Iris pigment epithelial cell (primary cell): Measurements from ENCODE around the gene EFCAB5.
A peak's percentile ranks its signal among the peaks of the same experiment; 100 is the strongest.
"Not testable (repeated sequence)": the region's sequence is repeated elsewhere in the genome, so short reads cannot be mapped to it uniquely, and the experiment has no call there.

ENCODE experiments used
- DNase-seq: peaks from one replicate; pipeline ENCODE4 v3.0.0-alpha.2; 2011; ENCODE audit warnings: low read depth

EFCAB5 gene

GRCh38 chr17:29941334-29941733 lies at the start of gene EFCAB5:
TSS of gene EFCAB5 (plus strand) at chr17:29941634. CDS start at chr17:29941797, 163 bp downstream.
- DNase-seq, result no peak

- no peak for DNase-seq
These were observed 49.2 kb upstream of the EFCAB5 start for GRCh38 chr17:29892201-29892600.

- not testable (repeated sequence) for DNase-seq
These were observed 44.3 kb upstream of the EFCAB5 start for GRCh38 chr17:29897136-29897535.

DNA sequence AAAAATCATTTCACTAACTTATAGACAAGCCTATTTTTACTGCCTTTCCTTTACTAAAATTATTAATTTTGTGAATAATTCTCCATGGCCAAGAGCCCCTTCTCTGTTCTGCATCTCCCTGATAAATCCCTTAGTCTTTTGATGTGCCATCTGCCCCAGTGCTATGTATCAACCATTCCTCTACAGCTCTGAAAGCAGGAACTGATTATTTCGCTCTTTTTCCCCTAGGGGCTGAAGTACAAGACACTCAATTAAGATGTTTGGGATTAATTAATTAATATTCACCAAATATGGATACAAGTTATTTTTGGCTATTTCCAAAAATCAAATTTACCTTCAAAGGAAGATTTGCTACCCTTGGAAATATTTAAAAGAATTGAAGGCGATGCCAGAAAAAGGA lies 38.0 kb upstream of the EFCAB5 start:
- no peak for DNase-seq

- DNase-seq, result no peak
These were observed 36.2 kb upstream of the EFCAB5 start for GRCh38 chr17:29905086-29905878.

GRCh38 chr17:29905879-29906167 lies 35.6 kb upstream of the EFCAB5 start:
- DNase-seq, result no peak

- DNase-seq, result no peak
These were observed 34.5 kb upstream of the EFCAB5 start for GRCh38 chr17:29906969-29907368.

GRCh38 chr17:29909236-29910003 lies 32.0 kb upstream of the EFCAB5 start:
- DNase-seq, result peak; percentile 42

DNA sequence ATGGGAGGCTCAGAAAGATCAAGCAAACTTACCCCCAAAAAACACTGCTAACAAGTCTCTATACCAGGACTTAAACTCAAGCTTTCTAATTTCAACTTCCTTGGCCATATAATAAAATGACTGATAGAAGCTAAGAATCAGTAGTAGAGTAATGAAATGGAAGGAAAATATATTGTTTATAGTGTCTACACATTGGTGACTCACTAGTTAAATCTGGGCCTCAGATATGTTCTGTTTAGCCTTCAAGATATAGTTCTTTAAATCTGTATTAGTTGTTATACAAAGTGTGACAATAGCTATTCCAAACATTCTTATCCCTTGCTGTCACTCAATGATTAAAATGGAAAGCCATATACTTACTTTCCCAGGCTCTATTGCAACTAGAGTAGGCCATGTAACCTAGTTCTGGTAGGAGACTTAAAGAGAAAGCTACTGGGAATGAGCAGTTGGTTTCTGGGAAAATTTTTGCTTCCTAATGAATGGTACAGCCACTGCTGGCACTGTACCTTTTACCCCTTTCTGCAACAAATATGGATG lies 29.7 kb upstream of the EFCAB5 start:
- peak; percentile 32 for DNase-seq

DNA sequence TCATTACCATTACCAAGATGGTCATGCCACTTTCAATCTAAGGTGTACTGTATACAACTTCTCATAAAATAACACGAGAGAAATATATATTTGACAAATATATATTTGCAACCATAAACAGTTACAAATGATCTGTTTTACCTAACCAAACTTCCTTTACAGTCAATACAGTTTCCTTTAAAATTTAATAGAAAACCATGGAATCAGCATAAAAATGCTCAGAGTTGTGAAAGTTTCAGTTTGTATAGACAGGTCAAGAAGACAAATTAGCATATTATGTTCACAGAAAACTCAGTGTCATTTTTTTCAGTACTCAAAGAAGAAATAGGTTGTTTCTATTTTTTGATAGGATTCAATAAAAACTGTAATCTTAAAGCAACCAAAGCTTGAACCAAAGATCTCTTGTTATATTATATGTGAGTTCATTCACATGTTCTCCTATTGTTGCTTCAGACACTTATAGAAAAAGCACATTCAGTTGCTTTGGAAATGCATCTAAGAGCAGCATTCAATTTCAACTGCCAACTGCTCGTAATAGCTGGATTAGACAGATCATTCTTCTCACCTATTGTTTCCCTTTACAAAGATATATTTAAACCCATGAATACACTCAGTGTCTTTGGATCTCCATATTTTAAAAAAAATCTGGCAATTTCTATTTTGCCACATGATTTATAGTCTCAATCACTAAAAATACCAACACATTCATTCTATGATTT lies 26.5 kb upstream of the EFCAB5 start:
- no peak for DNase-seq

- DNase-seq, result no peak
These were observed 23.4 kb upstream of the EFCAB5 start for GRCh38 chr17:29918016-29918415.

GRCh38 chr17:29918922-29919856 lies 22.2 kb upstream of the EFCAB5 start:
- DNase-seq, result peak; percentile 77

DNA sequence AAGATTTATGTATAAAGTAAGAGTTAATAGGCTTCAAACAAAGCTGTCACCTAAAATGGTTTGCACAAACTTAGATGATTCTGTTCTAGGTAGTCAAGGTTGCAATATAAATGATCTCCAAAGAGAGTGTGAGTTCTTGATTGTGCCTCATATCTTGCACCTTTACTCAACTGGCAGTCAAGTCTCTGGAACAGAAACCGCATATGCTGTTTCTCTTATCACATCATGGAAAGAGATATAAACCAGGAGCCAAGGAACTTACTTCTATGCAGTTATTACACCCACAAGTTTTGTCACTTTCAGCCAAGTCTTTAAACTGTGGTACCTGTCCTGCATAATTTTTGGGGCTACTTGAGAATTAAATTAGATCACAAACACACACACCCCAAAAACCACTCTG lies 16.6 kb upstream of the EFCAB5 start:
- no peak for DNase-seq

DNA sequence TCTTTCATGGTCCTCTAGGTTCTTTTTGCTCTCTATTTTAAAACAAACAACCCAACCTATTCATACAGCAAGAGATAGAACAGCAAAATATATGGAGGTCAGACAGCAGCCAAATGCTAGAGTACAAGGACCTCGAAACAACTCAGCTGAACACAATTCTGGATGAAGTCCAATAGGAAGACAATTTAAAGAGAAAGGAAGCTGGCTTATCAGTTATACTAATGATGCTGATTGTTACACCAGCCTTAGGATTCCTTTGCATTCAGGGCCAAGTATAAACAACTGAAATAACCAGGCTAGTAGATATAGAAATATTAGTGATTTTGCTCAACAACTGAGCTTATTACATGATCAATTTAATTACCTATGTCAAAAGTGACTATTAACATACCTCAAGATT lies 13.9 kb upstream of the EFCAB5 start:
- peak; percentile 26 for DNase-seq

GRCh38 chr17:29929006-29929532 lies 12.4 kb upstream of the EFCAB5 start:
- peak; percentile 29 for DNase-seq

DNA sequence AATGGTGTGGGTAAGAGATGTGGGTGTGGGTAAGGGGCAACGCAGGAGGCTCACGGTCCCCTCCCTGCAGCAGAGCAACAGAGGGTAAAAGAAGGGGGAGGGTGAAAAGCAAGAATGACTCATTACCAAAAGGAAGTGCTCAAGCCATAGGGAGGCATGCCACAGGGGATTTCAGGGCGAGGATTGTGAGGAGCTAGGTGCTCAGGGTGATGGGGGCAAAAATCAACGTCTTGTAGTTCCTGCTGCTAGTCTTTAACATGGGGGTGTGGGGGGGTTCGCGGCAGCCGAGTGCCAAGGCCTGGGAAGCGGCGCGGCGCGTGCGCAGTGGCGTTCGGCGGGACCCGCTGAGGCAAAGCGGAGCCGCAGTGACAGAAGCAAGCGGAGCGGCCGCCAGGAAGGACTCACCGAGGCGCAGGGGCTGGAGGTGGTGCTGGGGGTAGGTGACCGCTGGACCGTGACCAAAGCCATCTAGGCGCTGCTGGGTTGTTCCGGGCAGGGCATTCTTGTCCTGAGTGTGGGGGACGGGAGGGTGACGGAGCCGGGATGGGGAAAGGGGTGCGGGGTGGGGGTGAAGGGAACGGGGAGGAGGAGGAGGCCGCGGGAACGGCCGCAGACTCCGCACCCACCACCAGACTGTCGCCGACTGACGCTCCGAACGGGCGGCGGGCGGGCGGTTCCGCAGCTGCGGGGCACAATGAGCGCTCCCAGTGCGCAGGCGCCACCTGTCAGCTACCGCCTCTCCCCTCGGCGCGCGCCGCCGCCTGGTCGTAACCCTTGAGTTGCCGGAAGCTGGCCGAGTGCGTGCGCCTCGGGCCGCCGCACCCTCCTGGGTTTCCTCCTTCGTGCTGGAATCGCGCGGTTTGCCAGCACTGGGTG lies 11.7 kb upstream of the EFCAB5 start, which contains the start of gene SSH2:
Gene SSH2, minus strand, starts transcription at position 696 of the 876 bp plus-strand sequence. Its CDS starts 228 bp downstream, at position 468.
- peak; percentile 84 for DNase-seq

- no peak for DNase-seq
These were observed 10.9 kb upstream of the EFCAB5 start for GRCh38 chr17:29930409-29931010.

DNA sequence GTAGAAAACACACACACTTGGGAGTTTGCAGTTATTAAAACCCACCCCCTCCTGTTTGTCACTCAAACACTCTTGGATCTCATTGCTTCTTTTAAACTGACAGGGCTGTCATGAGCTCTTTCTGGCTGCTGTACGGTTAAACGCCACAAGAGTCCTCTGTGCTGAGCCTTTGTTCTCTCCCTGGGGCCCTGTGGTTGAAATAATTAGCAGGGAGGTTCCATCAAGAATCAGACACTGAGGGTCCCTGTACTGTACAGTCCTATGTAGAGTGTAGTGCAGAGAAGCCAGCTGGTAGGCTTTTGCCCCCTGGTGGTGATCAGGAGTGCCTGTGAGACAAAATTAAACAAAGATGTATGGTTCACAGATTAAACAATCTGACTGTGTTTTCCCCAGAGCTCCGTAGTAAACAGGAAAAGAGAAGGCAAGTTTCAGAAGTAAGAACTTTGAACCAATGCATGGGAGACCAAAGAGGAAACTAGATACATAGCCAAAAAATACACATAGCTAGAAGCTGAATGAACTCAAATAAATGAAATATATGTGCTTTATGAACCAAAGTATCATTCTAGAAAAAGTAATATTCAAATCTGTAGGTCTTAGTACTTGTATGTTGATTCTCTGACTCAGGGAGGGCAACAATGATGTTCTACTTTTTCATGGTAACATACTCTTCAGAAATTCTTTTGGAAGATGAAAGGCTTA lies 10.1 kb upstream of the EFCAB5 start:
- DNase-seq, result peak; percentile 75

GRCh38 chr17:29933379-29933778 lies 8.1 kb upstream of the EFCAB5 start:
- DNase-seq, result peak; percentile 17
